HepG2 (cell line): ENCODE results near the gene ACBD3. TPM values are rescaled to one million over a fixed set of nuclear protein-coding genes. Genes with fewer than 3 reads are reported as not detected.
A peak's percentile ranks its signal among the peaks of the same experiment; 100 is the strongest.

Experiments
- CBX5 ChIP-seq: sonication (generic); formaldehyde crosslinking; IDR thresholded peaks from 2 replicates; pipeline ENCODE4 v1.4.0; 2020; ENCODE audit warnings: missing genetic modification reagents, borderline replicate concordance
- FOSL1 ChIP-seq: sonication (generic); formaldehyde crosslinking; IDR thresholded peaks from 2 replicates; pipeline ENCODE4 v1.9.0; 2021; ENCODE audit warnings: missing genetic modification reagents, borderline replicate concordance
- KAT8 ChIP-seq: IDR thresholded peaks from 2 replicates; pipeline ENCODE4 v1.6.1; 2016; ENCODE audit warnings: missing genetic modification reagents, missing compliant biosample characterization
- POLR2AphosphoS2 ChIP-seq: IDR thresholded peaks from 2 replicates; pipeline ENCODE4 v1.6.1; 2011; ENCODE audit warnings: low read depth, low read length, improper control_type of control experiment
- PRDM4 ChIP-seq: sonication (generic); formaldehyde crosslinking; IDR thresholded peaks from 2 replicates; pipeline ENCODE4 v1.9.0; 2021; ENCODE audit warnings: missing genetic modification reagents, borderline replicate concordance
- SAP130 ChIP-seq: IDR thresholded peaks from 2 replicates; pipeline ENCODE4 v1.6.1; 2016; ENCODE audit warnings: low read depth
- TEAD3 ChIP-seq: optimal IDR thresholded peaks from 2 replicates; pipeline ENCODE3; 2016; ENCODE audit warnings: borderline replicate concordance
- polyA plus RNA-seq, 8 experiments: library from polyadenylated mRNA; depleted of rRNA in 3 of 8; stranded (reverse) in 7 of 8; unstranded in 1 of 8; fragments of >200 nt; fragmentation: Illumina TruSeq in 4 of 8; extraction: Trizol in 4 of 8; gene quantifications; 2 replicates each; pipeline versions ENCODE4 v1.2.1 to v1.2.3, GENCODE V29; 2011 to 2016; ENCODE audit warnings: low read depth in 4 of 8, missing spikeins in 1 of 8, mixed read lengths in 1 of 8; ENCODE audit not compliant: insufficient read depth in 1 of 8
- total RNA-seq, 5 experiments: library from RNA; depleted of rRNA; stranded (reverse); fragments of >200 nt; fragmentation: Illumina TruSeq; extraction: Trizol; gene quantifications; 2 replicates each; pipeline ENCODE4 v1.2.3, GENCODE V29; 2016; ENCODE audit warnings: low read depth in 1 of 5
- TF ChIP-seq, protein P1 (sequence below): sonication (generic); formaldehyde crosslinking; IDR thresholded peaks from 2 replicates; pipeline ENCODE4 v1.5.1; 2020; ENCODE audit warnings: missing genetic modification reagents, mild to moderate bottlenecking, borderline replicate concordance
- TF ChIP-seq, protein P2 (sequence below): sonication (generic); formaldehyde crosslinking; IDR thresholded peaks from 2 replicates; pipeline ENCODE4 v1.4.0; 2020; ENCODE audit warnings: missing genetic modification reagents

Gene ACBD3
- total and polyA plus RNA-seq, 2 of the 13 experiments (the other 11 are each of a cell fraction or from before 2014, with no cell fraction given), result 24.3 to 39.3 TPM

GRCh38 chr1:226128487-226129075, 58.0 kb downstream of the ACBD3 start (continued):
- TF ChIP-seq, protein P1, sequence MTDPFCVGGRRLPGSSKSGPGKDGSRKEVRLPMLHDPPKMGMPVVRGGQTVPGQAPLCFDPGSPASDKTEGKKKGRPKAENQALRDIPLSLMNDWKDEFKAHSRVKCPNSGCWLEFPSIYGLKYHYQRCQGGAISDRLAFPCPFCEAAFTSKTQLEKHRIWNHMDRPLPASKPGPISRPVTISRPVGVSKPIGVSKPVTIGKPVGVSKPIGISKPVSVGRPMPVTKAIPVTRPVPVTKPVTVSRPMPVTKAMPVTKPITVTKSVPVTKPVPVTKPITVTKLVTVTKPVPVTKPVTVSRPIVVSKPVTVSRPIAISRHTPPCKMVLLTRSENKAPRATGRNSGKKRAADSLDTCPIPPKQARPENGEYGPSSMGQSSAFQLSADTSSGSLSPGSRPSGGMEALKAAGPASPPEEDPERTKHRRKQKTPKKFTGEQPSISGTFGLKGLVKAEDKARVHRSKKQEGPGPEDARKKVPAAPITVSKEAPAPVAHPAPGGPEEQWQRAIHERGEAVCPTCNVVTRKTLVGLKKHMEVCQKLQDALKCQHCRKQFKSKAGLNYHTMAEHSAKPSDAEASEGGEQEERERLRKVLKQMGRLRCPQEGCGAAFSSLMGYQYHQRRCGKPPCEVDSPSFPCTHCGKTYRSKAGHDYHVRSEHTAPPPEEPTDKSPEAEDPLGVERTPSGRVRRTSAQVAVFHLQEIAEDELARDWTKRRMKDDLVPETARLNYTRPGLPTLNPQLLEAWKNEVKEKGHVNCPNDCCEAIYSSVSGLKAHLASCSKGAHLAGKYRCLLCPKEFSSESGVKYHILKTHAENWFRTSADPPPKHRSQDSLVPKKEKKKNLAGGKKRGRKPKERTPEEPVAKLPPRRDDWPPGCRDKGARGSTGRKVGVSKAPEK, result 0 out of 2 replicates have a peak, but pooled peaks have one; percentile 8
- TF ChIP-seq PRDM4 (CRISPR knock-in tag) (no peak), POLR2AphosphoS2 (no peak), KAT8 (CRISPR knock-in tag) (no peak), TEAD3 (CRISPR knock-in tag) (no peak), CBX5 (no peak), SAP130 (CRISPR knock-in tag) (peak; percentile 64), FOSL1 (CRISPR knock-in tag) (peak; percentile 8; the same call in 1 of the 2 replicates)
- TF ChIP-seq, protein P2, sequence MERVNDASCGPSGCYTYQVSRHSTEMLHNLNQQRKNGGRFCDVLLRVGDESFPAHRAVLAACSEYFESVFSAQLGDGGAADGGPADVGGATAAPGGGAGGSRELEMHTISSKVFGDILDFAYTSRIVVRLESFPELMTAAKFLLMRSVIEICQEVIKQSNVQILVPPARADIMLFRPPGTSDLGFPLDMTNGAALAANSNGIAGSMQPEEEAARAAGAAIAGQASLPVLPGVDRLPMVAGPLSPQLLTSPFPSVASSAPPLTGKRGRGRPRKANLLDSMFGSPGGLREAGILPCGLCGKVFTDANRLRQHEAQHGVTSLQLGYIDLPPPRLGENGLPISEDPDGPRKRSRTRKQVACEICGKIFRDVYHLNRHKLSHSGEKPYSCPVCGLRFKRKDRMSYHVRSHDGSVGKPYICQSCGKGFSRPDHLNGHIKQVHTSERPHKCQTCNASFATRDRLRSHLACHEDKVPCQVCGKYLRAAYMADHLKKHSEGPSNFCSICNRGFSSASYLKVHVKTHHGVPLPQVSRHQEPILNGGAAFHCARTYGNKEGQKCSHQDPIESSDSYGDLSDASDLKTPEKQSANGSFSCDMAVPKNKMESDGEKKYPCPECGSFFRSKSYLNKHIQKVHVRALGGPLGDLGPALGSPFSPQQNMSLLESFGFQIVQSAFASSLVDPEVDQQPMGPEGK, result peak; percentile 23; the same call in 1 of the 2 replicates
